HG03354 (cell line): ENCODE results near the gene PPP1R9A.

Experiments used
- ATAC-seq: cut with Tn5 transposase; IDR thresholded peaks from one replicate; pipeline ENCODE4 v1.9.1; 2021; ENCODE audit warnings: mild to moderate bottlenecking; ENCODE audit not compliant: unreplicated experiment, poor library complexity, severe bottlenecking

Gene PPP1R9A

GRCh38 chr7:95011995-95012394 is 104.6 kb downstream of the PPP1R9A start:
- no peak for ATAC-seq

DNA sequence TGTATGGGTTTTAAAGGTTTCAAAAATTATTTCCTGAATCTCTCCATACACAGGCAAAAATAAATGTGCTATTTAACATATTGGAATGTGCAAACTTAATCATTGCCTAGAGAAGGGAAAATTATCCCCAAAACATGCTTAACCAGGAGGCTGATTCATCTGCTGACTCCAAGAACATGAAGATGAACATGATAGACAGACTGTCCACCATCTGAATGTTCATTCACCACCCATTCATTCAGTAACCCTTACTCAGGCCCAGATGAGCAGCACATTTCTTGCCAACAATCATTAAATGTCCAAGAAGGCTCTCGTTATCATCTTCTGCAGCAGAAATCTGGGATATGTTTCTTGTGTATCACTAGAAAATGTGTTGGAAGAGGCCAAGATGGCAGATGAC is 110.6 kb downstream of the PPP1R9A start:
- ATAC-seq: no peak

- ATAC-seq: no peak
Observed at GRCh38 chr7:95026018-95026417, 118.6 kb downstream of the PPP1R9A start.

GRCh38 chr7:95026421-95027072 is 119.2 kb downstream of the PPP1R9A start:
- no peak for ATAC-seq

- ATAC-seq: no peak
Observed at GRCh38 chr7:95027234-95027872, 120.0 kb downstream of the PPP1R9A start.

- no peak for ATAC-seq
Observed at GRCh38 chr7:95028683-95029082, 121.3 kb downstream of the PPP1R9A start.

DNA sequence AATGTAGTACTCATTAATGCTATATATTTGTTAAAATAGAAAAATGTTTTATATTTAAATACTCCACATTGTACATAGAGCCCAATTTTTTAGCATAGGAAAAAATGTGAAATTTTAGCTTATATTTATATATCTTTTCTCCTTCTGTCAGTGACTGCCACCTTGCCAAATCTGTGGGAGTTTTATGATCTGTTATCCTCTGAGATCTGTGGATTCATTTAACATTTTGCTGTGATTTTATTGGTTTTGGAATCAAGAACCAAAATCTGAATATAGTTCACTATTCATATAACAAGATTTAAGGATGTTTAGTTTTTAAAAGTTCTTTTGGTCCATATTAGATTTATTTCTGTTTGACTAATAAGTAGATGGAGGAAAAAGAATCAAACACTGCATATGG is 127.9 kb downstream of the PPP1R9A start:
- no peak for ATAC-seq

- no peak for ATAC-seq
Observed at GRCh38 chr7:95041031-95041430, 133.6 kb downstream of the PPP1R9A start.

- no peak for ATAC-seq
Observed at GRCh38 chr7:95045236-95045923, 138.0 kb downstream of the PPP1R9A start.

DNA sequence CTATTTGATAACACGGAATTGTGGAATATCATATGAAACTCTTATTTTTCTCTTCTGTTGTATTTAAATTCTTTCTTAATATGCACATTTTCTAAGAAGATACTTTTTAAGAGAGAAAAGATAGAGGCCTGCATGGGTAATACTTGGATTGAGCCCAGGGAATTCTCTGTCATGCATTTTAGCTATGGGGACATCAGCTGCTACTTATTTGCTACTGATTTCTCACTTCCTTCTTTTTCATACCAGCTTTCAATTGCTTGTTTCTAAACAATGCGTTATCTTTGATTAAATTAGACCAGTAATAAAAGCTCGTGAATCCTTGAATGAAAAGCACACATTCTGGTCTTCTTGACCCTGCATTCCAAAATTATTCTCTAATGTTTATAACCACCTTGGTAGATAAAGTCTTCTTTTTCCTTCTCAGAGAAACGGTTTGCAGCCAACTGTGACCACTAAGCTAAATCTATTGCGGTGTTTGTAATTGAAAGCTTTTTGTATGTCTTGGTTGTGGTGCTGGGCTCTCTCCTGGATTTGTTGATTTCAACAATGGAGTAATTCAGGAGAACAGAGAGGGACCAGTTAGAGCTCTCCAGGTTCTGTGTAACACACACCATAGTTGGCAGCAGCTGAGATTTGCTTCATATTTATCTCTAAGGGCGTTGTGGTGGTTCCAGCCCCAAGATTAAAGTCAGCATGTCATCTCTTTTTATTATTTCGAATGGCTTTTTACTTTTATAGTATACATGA is 139.3 kb downstream of the PPP1R9A start:
- no peak for ATAC-seq

- ATAC-seq: no peak
Observed at GRCh38 chr7:95047291-95047690, 139.9 kb downstream of the PPP1R9A start.

DNA sequence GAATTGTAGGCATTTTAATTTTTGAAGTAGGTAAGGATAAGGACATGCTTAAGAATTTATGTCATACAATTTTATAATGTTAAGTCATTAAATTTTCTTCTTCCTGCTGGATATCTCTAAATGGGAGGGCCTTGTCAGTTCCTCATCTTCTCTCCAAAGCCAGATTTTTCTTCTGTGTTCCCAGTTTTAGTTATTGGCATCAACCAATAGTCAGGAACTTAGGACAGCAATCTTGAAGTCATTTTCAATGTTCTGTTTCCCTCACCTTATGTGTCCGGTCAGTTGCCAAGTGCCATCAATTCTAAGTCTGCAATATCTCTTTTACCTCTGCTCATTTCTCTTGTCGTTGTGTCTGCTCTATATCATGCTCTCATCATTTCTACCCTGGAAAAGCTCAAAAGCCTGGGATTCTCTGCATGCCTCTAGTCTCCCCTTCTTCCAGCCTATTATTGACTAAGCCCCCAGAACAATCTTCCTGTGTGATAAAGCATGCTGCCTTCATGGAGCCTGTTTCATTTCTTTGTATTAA is 145.2 kb downstream of the PPP1R9A start:
- no peak for ATAC-seq

DNA sequence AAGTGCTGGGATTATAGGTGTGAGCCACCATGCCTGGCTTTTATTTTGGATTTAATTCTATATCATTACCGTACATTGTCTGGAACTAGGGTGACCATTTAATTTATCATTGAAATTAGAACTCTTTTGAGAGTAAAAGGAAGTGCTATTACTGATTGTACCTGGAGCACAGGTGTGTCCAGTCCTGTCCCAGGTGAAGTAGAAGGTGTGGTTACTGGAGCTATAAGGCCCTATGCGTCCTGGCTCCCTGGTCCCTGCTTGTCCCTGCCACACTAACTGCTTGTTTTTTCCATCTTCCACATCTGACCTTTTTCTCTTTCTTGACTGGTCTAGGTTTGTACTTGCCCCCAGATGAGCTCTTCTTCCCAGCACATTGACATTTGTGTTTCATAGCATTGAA is 147.0 kb downstream of the PPP1R9A start:
- no peak for ATAC-seq

DNA sequence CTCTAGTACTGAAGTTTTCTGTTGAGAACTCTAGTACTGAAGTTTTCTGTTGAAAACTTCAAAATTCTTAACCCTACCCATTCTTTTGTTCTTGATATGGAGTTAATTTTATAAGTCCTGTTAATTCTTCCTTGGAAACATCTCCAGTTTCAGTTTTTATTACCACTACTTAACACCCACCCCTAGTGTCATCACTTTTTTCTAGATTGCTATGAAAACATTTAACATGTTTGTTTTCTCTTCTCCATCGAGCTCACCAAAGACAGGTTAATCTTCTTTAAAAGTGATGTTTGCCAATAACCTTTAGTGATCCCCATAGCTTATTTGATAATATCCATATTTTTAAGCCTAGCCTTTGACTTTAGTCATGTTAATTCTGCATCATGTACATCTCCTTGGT is 147.9 kb downstream of the PPP1R9A start:
- ATAC-seq: no peak

DNA sequence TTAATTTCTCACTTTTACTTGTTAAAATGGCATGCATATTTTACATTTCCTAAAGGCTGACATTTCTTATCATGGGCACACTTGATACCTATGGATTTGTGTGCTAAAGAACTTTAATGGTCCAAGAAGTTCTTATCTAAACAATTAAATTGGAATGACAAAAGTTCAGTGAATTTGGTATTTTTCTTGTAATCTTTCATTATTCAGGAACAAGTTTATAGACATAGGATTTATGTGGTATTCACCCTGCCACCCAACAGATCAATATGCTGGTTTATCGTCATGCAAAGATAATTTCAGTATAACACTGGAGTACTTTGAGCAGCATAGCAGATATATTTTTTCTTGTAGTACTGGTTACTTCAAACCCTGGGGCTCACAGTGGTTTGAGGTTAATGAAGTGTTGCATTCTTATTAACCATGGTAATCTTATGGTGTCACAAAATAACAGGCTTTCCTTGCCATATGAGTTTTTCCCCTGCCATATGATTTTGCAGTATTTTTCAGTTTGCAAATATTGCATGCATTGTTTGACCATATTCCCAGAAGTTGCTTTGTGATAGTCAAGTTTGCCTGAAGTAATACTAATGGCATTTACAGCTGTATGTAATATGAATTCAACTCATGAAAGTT is 148.8 kb downstream of the PPP1R9A start:
- no peak for ATAC-seq

DNA sequence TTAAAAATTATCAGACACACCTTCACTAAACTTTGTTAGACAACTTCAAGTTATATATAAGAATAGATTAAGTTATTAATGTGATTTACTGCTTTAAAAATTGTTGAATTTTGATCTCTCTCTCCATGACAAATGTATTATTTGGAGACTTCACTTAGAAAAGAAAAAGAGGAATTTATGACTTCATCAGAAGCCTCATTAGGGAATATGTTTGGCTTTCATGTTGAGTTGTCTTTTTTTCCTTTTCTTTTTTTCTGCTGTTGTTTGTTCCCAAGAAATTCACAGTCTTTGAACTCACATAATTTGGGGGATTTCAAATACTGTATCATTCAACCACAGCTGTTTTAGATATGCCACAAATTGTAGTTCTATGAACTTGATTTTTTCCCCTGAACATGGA is 149.5 kb downstream of the PPP1R9A start:
- no peak for ATAC-seq

DNA sequence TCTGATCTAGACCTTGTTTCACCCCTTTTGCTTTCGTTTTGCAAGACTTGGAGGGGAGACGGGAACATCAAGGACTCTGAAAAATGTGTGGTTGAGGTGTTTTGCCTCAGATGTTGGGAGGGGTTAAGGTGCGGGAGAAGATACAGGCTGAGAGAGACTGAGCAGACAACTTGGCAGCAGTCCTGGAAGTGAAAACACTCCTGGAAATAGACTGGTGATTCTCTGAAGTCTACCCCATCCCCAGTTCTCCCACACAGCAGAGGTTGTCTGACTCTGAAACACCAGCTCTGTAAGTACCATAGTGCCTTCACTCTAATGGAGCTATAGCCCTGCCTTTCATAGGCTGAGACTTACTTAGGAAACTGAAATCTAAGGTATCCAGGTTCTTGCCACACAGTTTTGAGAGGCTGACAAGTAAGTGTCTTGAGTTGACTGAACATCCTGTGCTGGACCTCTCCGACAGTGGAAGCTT is 152.5 kb downstream of the PPP1R9A start:
- ATAC-seq: no peak

DNA sequence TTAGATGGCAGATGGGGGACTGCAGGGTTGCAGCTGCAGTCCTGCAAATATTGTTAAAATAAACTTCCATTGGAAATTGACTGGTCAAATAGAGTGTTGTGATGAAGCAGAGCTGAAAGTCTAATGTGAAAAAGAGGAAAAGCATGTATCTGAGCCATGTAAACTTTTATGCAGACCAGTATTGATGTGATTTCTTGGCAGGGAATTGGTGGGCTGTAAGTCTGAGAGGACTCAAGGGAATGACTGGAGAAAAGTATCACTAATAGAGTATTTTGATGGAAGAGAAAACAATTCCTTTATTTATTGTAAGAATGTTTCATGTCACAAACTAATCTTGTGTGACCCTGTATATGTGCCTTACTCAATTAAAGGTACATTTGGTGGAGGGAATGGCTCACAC is 155.5 kb downstream of the PPP1R9A start:
- ATAC-seq: no peak

- no peak for ATAC-seq
Observed at GRCh38 chr7:95066737-95067530, 159.5 kb downstream of the PPP1R9A start.
